Ovary (tissue), 3 donors: Measurements from ENCODE around the gene ATP6V1G3.

ENCODE experiments used
- CTCF ChIP-seq, 3 donors: fragments of 450-650 bp in 2 of 3; fragments of 200-600 bp in 1 of 3; IDR thresholded peaks; one replicate each; pipeline versions ENCODE4 v1.5.1 to v1.8.0; 2016 to 2022; ENCODE audit warnings: antibody characterized with exemption in 3 of 3, mild to moderate bottlenecking in 1 of 3
- EP300 ChIP-seq: sonication (generic); formaldehyde crosslinking; IDR thresholded peaks from one replicate; pipeline ENCODE4 v1.6.1; 2017; ENCODE audit warnings: antibody characterized with exemption
- POLR2A ChIP-seq: fragments of 450-650 bp; IDR thresholded peaks from one replicate; pipeline ENCODE4 v1.6.1; 2017; ENCODE audit warnings: antibody characterized with exemption, mild to moderate bottlenecking, moderate library complexity
- donor health status: DM: no; HTN: no; CAD: no.

GRCh38 chr1:198500096-198500495 is 40.4 kb downstream of the ATP6V1G3 start:
- TF ChIP-seq CTCF (IDR thresholded peaks at IDR 0.05): no peak
- TF ChIP-seq POLR2A: no peak
- TF ChIP-seq EP300: no peak
